ENCODE measurements around the gene HEATR1.
"Not testable (repeated sequence)": the region's sequence is repeated elsewhere in the genome, so short reads cannot be mapped to it uniquely, and the experiment has no call there.

HEATR1 gene

DNA sequence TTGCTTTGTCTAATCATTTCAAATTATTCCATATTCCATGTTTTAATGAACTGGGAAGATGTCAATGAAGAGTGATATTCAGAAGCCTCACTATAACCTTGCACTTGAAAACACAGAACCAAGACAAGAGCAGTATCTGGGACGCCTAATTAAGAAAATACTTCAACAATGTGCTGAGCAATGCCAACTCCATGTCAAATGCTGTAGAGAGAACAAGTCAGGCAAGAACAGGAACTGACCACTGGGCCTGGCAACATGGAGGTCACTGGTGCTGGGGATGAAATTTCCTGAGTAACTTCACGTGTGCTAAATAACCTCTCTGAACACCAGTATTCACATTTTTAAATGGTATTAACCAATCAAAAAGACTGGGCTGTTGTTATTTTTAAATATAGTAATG is 22.8 kb downstream of the HEATR1 start:
- no peak for DNase-seq

DNA sequence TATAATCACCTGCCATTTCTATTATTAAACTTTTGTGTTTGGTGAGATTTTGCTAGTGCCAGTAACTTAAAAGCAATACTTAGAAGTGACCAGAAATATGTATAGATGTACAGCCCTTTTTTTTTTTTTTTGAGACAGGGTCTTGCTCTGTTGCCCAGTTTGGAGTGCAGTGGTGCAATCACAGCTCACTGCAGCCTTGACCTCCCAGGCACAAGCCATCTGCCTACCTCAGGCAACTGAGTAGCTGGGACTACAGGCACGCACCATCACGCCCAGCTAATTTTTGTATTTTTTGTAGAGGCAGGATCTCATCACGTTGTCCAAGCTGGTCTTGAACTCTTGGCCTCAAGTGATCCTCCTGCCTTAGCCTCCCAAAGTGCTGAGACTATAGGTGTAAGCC is 23.9 kb downstream of the HEATR1 start:
- not testable (repeated sequence) for DNase-seq

DNA sequence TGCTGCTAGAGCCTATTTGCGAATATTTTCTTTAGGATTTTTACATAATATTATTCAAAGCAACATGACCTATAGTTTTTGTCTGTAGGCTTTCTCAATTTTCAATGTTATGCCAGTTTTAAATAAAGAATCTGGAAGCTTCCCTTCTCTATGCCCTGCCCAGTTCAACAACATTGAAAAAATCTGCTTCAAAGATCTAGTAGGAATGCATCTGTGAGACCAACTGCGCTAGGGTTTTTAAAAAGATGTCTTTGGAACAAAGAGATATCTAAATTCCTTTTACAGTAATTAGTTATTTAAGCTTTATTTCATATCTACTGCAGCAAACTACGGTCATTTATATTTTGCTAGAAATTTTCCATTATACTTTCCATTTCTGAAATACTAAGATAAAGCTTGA is 25.7 kb downstream of the HEATR1 start:
- DNase-seq = no peak

DNA sequence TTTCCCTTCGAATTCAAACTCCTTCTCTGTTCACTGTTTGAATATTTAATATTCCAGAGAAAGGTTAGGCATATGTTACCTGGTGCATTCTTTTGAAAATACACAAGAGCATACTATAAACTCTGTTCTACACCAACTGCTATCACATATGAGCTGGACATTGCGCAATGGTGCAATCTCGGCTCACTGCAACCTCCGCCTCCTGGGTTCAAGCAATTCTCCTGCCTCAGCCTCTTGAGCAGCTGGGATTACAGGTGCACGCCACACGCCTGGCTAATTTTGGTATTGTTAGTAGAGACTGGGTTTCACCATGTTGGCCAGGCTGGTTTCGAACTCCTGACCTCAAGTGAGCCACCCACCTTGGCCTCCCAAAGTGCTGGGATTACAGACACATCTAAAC is 27.3 kb downstream of the HEATR1 start:
- DNase-seq = not testable (repeated sequence)

DNA sequence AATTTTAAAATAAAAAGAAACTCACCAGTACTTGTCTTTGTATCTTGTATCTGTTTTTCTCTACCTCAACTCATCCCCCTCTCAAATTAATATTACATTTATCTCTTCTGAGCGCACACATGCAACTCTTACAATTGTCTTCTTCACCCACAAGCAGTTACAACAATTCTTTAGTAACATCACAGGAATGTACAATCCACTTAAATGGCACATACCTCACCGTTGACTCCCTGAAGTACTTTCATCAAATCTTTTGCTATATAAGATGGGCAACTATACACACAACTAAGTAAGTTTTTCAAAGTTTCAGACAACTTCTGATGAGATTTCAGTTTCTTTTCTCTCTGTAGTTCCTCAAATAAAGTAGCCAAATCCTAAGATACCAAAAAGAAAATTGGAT is 28.3 kb downstream of the HEATR1 start:
- DNase-seq = no peak

DNA sequence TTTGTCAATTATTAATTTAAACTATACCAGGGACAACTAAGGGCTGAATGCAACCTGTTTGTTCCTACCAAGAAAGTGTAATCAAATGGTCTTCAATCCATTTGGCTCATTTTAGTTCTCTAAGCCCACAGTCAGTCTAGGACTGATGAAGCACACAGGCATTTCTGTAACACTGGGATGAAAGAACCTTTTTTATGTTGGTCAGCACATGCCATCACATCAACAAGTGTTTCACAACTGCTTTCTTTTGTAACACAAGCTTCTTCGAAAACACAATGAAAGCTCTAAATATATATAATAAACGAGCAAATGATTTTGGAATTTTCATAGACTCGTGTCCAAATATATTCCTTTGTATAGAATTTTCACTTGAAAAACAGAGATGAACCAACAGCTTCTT is 28.8 kb downstream of the HEATR1 start:
- no peak for DNase-seq

DNA sequence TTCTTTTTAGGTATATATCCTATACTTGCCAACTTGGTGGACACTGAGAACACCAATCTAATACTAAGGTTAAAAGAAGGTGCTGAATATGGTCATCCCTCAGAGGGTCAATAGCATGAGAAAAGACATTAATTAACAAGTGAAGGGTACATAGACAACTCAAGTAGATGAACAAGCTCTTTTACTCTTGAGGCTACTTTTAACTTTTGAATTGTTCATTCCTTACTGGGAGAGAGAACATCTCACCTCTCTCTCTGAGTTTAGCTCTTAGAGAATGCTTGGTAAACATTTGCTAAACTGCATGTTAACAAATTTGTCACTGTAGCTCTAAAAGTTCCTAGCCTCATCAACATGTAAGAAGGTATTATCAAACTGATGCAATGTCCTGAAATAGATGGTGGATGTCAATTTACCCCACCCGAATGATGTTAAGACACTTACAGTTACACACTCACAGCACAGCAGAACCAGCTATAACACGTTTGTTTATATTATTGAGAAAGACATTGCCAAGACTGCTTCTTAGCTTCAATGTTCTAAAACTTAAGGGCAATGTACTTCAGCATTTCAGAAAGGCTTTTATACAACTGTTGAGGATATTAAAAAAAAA is 35.9 kb downstream of the HEATR1 start:
- DNase-seq = no peak

DNA sequence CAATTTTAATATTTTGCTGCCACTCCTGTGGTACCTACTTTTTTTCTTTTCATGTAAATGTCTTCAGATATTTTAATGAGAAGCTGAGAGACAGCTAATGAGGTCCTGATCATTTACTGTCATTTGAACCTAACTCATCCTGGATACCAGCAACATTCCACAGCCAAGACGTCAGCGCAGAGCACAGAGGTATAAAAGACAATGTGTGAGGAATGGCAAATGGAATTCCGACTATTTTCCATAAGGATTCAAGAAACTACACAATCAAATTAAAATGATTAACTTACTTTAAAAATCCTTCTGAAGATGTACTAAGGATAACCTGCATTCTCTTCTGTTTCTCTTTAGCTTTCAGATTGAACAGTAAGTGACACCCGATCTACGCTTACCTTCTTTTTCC is 38.8 kb downstream of the HEATR1 start:
- no peak for DNase-seq

DNA sequence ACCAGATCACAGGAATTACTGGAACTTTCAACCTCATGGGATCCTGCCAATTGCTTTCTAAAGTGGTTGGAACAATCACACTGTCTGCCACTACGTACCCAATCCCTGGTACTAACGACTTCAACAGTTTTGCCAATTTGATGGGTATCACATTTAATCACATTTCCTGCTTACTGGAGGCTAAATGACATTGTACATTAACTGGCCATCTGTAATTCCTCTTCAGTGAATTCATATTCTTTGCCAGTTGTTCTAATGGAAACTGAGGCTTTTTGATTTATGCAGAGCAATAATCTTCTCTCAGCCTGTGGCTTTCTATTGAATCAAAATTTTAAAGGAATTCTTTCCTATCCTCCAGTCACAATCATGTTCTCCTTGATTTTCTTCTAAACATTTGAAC is 42.3 kb downstream of the HEATR1 start:
- DNase-seq = no peak

DNA sequence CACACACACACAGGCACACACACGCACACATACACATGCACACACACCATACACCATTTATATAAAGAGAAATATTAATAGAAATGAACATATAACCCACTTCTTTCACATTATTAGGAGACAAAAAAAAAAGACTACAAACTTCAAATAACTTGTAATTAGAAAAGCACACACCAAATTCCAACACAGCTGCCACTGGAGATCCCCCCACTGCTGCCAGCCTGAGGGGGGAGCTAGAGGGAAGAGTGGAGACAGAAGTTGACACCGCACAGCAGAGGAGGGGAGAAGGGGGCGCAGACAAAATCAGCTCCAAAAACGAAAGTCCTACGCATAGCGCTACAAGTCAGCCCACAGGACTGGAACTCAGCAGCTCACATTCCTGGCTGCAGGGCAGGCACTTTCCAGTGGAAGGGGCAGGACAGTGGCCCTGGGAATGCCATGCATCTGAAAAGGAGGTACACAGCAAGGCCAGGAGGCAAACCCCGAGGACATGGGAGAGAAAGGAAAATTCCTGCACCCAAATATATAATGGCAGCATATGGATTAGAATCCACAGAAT is 44.0 kb downstream of the HEATR1 start:
- no peak for DNase-seq

DNA sequence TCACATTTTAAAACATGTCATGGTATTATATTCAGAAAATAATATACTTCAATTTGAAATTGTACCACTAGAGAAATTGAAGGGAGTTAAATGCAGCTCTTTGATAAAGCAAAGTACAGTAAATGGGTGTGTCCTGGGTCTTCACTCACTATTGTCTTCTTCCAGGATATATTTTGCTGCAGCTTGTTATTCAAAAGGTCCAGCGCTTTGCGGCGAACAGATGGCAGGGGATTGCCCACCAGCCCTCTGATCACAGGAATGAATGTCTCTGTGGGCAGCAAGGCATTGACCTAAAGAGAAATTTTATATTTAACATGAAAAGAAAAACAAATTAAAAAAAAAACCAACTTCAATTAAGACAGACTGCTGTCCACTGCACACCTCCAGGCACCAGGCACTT is 45.5 kb downstream of the HEATR1 start:
- DNase-seq = no peak

DNA sequence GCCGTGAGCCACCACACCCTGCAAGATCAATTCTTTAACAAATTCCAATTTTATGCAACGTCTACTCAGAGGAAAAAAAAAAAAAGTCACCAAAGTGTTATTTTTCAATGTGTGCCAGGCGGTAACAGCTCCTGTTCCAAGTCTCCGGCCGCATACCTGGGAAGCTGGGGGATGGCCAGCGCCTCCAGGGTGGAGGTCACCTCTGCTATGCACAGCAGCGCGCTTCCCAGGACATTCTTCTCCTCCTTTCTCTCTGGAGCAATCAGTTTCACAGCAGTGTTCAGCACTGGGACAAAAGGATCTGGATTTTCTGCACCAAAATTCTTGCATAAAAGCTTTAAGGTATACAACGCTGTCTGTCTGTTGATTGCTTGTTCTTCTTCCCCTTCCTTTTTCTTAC is 46.2 kb downstream of the HEATR1 start:
- DNase-seq = no peak

DNA sequence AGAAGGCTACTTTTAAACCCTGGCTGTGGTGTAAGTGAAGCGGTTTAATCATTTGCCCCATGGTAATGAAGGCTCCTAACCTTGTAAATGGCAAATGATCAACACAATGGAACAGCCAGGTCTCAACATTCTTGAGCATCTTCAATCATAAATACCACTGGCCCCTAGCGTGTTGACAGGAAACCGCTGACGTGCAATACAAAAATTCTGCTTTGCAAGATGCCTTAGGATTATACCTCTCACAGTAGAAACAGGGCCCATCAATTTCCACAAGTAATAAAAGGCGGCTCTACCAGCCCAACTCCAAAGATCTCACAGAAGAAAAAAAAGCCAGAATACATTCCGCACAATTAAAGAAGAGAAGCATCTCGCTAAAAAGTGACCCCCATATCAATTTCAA is 47.7 kb downstream of the HEATR1 start:
- no peak for DNase-seq

DNA sequence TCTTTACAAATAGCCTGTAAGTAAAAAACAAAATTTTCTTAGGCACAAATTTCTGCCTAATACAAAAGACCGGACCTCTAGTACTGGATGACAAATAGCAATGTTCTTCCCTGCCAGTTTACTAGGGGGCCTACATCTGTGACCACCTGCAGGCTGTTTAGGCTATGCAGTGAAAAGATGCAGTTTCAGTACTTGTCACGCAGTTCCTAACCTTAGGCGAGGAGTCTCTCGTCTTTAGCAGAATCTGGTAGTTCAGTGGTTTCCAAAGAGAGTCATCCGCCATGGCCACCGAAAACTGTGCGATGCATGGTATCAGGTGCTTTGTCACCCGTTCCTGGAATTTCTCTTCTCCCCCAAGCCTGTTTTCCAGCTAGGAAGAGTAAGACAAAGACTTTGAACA is 50.9 kb downstream of the HEATR1 start:
- no peak for DNase-seq

DNA sequence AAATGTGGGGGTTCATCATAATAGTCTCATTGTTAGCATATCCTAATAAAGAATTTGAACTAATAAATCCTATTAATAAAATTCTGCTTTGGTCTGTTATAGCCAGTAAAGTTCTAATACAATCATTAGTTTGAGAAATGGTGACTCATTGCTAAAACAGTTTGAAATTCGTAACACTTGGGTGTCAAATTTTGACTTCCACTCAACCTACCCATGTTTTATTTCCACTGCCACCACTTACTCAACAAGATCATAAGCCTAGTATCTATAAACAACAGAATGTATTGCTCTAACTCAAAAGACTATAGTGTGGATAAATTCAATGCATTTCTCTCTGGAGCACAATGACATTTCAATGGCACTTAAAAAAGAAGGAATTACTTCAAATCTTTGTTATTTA is 51.4 kb downstream of the HEATR1 start:
- no peak for DNase-seq

DNA sequence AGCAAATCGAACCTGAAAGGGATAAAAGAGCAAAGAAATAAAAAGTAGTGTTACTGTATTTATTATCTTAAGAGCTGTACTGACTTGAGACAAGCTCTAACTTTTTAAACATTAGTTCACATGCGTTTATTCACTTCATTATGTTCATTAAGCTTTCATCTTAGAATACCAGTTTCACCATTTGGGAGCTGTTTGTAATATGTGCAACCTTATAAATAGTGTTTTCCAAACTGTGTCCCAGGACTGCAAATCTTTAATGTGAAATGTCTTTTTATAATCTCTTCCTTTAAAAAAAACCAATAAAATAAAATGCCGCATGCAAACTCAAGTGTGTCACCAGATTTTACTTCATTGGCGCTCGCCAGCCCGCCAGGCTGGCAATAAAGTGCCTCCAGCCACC is 52.2 kb downstream of the HEATR1 start:
- no peak for DNase-seq

DNA sequence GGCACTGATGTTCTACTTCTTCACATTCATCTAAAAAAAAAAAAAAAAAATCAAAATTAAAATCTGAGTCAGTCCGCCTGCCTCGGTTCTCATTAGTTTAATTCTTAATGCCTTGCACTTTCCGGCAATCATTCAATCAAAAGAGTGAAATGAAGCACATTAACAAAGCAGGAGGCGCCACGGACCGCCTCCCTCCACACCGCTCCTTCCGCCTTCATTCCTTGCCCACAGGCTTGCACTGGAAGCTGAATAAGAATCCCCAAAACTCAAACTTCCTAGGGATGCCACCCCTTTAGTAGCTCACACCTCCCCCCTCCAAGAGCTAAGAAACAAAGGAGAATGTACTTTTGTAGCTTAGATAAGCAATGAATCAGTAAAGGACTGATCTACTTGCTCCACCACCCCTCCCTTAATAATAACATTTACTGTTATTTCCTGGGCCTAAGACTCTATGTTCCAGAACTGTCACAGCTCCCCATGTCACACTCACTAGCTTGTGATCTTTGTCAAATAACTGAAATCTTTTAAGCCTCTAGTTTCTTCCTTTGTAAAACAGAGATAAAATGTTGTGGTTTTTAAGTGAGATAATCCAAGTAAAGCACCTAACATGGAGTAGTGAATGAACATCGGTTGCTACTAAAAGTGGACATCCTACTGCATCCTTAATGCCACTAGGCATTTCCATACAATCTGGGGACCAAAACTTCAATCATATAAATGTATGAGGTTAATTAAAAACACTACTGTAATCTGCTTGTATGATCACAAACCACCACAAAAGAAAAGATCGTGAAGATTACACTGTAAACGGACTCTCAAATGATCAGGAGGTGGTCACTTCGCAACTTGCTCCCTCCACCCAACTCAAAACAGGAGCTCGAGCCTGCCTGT is 53.1 kb downstream of the HEATR1 start:
- no peak for DNase-seq

DNA sequence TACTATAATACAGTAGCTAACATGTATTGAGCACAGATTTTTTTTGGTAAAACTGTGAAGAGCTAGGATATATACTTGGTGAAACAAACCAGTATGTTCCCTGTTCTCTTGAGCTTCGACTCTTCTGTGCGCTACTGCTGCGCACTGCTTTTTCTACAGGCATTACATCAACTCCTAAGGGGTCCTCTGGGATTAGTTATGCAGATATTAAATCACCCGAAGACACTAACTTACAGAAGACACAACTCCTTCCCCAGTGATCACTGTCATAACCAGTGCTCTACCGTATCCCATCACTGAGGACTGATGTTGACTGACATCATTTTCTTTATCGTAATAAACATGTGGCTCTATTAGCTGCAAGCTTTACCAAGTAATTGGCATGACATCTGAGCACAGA is 55.9 kb downstream of the HEATR1 start:
- no peak for DNase-seq

DNA sequence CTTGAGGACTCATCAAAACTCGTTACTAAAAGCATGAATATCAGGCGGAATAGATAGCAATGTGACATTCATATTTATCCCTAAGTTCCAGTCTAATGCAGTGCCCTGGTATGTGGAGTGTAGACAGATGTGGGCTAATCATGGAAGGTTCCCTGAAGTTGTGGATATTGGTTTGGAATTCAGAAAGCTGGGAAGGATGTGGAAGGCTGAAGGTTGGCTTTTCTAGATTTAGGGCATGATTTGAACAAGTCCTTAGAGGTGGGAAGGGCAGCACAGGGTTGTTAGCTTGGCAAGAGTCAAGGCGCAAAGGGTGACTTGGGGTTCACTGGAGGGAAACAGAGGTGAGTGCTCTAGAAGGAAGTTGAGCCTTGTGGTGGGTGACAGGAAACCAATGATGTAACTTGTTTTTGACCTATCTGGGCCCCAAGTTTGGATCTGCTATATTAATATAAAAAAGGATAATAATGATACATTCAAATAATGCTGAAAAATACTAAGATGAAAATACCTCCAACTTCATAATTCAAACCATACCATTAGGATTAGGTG is 58.6 kb downstream of the HEATR1 start:
- no peak for DNase-seq

DNA sequence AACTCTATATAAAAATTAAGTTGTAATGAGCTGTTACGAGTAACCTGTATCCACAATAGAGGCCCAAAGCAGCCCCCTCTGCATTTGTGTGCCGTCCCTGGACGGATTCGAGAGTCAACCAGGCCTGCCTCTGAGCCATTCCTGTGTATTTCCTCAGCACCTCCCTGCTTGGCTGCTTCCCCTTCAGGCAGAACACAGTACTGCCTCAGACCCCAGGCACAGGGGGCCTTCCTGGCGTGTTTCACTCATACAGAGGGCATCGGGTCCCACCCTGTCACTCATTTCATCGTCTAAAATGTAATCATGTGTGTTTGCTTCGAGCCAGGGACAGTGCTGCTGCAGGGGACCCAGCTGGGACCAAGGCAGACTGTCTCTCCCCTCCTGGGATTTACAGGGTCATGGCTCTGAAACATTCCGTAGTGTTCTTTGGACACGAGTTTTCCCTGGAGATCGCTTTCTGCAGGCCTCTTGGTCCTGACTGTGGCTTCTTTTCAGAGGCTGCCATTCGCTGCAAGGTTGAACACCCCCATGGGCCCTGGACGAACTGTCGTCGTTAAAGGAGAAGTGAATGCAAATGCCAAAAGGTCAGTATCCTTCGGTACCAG is 61.1 kb downstream of the HEATR1 start:
- DNase-seq = no peak

DNA sequence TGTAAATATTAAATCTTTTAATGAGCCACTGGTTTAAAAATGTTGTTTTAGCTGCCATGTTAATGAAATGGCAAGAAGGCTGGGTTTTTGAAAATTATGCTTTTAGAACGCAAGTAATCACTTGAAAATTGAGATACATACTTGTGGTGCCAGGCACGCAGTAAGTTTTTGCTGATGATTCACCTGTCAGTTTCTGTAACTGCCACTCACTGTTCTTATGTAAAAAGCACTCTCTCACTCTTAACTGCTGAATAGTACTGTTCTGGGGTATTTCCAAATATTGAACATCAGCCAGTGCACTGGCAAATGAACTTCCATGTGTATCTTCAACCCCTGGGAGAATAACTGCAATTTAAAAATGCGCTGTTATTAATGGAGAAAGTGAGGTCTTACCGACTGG is 62.6 kb downstream of the HEATR1 start:
- no peak for DNase-seq

DNA sequence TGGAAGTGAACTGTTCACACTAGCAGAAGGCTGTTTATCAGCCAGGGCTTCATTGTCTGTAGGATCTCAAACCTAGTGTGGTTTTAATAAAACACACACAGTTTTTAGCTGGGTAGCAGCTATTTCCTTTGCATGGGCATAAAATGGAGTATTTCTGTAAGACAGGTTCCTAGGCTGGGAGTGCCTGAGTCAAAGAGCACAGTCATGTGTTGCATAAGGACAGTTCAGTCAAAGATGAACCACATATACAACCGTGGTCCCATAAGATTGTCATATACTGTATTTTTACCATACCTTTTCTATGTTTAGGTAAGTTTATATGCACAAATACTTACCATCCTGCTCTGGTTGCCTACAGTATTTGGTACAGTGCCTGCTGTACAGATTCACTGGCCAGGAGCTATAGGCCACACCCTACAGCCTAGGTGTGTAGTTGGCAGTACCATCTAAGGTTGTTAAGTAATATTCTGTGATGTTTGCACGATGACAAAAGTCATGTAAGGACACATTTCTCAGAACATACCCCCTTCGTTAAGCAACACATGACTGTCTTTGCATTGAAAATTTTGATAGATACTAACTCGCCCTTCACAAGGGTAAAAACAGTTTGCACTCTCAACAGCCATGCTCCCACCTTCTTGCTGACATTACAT is 63.4 kb downstream of the HEATR1 start:
- no peak for DNase-seq

DNA sequence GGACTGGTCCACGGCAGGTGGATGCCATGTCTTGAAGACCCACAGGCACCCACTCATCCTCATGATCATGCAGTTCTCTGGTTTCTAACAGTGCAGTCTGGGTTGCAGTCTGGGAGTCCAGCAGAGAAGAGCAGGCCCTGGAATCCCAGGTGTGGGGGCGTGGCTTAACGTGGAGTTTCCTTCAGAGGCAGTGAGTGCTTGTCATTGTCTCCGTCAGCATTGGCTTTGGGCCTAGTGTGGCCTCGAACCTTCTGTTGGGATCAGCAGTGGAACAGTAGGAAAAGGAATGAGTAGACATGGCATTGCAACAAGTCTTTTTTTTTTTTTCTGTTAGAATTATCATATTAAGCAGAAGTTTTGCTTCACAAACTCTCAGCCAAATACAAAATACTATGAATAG is 67.8 kb downstream of the HEATR1 start:
- no peak for DNase-seq

Measured in islet precursor cell (in vitro differentiated cells).